ENCODE results near the gene PDE3B. TPM values are rescaled to one million over a fixed set of nuclear protein-coding genes. Genes with fewer than 3 reads are reported as not detected.

The PDE3B gene
- total RNA-seq, 1 donor from 2014 or later: 0.26 TPM

DNA sequence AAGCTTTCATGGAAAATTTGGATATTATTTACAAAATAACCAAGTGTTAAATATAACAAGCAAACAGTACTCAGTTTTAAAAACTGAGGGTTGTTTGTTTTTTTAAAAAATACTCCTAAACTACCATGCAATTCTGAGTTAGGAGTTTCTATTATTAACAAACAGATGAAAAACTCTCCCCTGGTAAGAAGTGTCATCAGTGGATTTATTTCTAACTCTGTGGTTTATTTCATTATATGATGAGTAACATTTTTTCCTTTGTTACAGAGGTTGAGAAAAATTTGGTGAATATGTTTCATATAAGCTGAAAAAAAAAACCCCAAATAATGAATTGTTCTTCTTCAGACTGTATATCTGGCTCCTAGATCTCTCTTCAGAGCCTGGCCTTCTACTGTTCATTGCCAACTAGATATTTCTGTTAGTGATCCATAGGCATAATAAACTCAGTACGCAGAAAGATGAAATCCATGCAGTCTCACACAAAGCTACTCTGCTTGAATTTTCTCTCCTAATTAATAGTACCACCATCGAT is 29.4 kb upstream of the PDE3B start:
- H3K4me3 ChIP-seq (ENCODE audit: low read depth, low read length): no peak overlapping the region
- DNase-seq (ENCODE audit: low read depth): no peak
- FAIRE-seq: no peak
- TF ChIP-seq, protein P1, sequence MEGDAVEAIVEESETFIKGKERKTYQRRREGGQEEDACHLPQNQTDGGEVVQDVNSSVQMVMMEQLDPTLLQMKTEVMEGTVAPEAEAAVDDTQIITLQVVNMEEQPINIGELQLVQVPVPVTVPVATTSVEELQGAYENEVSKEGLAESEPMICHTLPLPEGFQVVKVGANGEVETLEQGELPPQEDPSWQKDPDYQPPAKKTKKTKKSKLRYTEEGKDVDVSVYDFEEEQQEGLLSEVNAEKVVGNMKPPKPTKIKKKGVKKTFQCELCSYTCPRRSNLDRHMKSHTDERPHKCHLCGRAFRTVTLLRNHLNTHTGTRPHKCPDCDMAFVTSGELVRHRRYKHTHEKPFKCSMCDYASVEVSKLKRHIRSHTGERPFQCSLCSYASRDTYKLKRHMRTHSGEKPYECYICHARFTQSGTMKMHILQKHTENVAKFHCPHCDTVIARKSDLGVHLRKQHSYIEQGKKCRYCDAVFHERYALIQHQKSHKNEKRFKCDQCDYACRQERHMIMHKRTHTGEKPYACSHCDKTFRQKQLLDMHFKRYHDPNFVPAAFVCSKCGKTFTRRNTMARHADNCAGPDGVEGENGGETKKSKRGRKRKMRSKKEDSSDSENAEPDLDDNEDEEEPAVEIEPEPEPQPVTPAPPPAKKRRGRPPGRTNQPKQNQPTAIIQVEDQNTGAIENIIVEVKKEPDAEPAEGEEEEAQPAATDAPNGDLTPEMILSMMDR (IDR thresholded peaks at IDR 0.05; ENCODE audit: insufficient read depth, low read length, severe bottlenecking): no peak
- no peaks in the 10 kb centered on the region for H3K36me3 ChIP-seq (ENCODE audit: control insufficient read depth, insufficient read depth, low read length)
- H3K27me3 ChIP-seq (ENCODE audit: control insufficient read depth, insufficient read depth, low read length): no peaks in the 10 kb centered on the region

DNA sequence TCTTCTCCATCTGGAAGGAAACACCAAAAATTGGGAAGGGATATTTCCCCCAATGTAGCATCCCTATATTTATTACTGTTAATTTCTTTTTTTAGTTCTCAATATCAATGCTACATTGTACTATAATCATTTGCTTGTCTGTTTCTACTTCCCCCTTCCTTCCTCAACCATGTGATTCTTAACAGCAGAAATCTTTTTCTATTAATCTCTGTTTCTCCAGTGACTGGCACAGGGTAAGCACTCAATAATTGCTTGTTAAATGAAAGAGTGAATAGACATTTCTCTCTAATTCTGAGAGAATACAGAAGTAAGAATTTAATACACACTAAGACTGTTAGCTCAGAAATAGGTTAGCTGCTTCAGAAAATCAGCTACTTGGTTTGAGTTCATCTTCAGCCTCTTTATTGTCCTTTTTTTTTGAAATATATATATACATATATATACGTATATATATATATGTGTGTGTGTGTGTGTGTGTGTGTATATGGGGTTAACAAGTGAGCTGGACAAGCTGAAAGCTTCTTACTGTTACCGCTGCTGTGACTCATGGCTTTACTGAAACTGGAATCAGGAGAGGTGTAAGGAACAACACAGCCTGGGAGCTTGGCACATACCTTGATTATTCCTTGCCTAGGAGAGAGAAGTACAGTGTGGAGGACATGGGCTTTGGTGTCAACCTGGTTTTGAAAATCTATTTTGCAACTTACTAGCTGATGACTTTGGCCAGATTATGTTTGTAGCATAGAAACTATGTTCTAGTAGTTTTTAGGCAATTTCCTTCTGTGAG is 26.2 kb upstream of the PDE3B start:
- FAIRE-seq (no peak), DNase-seq (ENCODE audit: low read depth) (peak; percentile 55)

DNA sequence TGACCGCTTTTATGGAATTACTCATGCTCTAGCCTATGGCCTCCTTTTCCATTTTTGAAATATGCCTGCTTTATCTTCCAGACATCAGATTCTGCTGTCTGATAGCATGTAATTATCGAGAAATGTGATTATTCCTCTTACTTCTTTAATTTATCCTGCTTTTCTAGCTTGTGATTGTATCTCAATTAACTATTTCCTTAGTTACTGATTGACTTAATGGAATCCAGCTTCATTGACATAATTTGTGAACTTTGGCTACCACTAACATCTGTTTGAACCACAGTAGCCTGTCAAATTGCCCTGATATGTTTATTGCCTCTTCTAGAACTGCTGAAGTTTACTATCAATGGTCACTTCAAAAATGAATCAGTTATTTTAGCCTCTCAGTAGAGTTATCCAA is 25.5 kb upstream of the PDE3B start:
- no peak for DNase-seq (ENCODE audit: low read depth)
- Histone ChIP-seq H3K27me3 (ENCODE audit: control insufficient read depth, insufficient read depth, low read length) (no peaks in the 10 kb centered on the region), H3K36me3 (ENCODE audit: control insufficient read depth, insufficient read depth, low read length) (no peaks in the 10 kb centered on the region), H3K4me3 (ENCODE audit: low read depth, low read length) (no peak overlapping the region)
- TF ChIP-seq, protein P1 (IDR thresholded peaks at IDR 0.05; ENCODE audit: insufficient read depth, low read length, severe bottlenecking): no peak
- no peak for FAIRE-seq

More for the DNA sequence above, 26.2 kb upstream of the PDE3B start:
- H3K4me3 ChIP-seq (ENCODE audit: low read depth, low read length): no peak overlapping the region
- H3K27me3 ChIP-seq (ENCODE audit: control insufficient read depth, insufficient read depth, low read length): no peaks in the 10 kb centered on the region
- H3K36me3 ChIP-seq (ENCODE audit: control insufficient read depth, insufficient read depth, low read length): no peaks in the 10 kb centered on the region
- TF ChIP-seq, protein P1 (IDR thresholded peaks at IDR 0.05; ENCODE audit: insufficient read depth, low read length, severe bottlenecking): no peak

DNA sequence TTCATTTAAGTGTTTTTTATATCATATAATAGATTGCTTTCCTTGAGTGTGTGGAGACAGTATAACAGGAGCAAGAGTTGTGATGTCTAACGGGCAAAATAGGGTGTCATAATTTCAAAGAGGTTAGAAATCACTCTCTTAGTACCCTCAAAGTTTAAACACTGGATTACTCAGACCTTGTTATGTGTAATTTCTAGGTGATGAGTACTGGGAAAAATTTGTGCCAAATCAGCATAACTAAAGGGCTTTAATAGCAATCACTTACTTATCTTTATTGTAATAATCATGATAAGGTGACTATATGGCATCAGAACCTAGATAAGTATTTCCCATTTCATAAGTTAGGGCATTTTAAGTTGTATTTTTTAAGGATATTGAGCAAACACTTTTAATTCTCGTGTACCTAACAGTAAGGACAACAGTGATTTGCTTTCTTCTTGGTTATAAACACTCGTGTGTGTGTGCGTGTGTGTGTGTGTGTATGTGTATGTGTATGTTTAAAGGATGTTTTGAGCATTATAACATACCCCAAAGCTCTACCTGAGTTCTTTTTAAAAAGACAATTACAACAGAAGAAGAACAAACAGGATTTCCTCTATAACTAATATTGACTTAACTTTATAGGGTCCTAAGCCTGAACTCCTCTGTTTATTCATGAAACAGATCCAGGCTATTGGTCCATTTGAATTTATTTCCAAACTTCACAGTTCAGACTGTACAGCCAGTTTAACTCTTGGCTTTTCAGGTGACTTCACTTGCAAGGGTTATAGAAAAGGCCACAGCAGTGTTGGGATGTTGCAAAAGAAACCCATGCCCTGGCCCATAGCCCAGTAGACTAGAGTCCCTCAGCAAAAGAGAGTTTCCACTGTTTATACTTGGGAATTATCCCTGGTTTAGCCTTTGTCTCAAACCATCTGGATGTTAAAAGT is 23.7 kb upstream of the PDE3B start:
- FAIRE-seq: no peak

DNA sequence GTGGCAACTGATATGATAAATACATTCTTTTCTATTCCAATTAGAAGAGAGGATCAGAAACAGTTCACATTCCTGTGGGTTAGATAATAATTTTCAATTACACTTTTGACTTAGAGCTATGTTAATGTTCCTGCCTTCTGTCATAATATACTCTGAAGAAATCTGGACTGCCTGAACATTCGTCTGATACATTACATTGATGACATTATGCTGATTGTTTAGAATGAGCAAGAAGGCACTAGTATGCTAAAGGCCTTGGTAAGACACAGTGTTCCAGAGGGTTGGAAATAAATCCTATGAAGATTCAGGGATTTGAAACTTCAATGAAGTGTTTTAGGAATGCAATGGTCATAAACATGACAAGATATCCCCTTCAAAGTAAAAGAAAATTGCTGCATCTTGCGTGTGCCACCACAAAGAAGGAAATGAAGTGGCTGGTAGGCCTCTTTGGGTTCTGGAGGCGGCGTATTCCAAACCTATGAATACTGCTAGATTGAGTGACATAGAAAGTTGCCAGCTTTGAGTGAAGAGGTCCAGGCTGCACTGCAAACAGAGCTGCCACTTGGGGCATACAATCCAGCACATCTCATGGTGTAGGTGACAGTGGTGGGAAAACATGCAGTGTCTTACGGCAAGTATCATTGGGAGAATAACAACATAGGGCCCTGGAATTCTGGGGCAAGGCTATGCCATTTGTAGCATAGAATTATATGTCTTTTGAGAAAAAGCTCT is 21.2 kb upstream of the PDE3B start:
- no peak for DNase-seq (ENCODE audit: low read depth)

More for the DNA sequence above, 23.7 kb upstream of the PDE3B start:
- no peaks in the 10 kb centered on the region for H3K36me3 ChIP-seq (ENCODE audit: control insufficient read depth, insufficient read depth, low read length)
- peak; percentile 57 for DNase-seq (ENCODE audit: low read depth)
- H3K4me3 ChIP-seq (ENCODE audit: low read depth, low read length): no peak overlapping the region
- no peaks in the 10 kb centered on the region for H3K27me3 ChIP-seq (ENCODE audit: control insufficient read depth, insufficient read depth, low read length)
- TF ChIP-seq, protein P1 (IDR thresholded peaks at IDR 0.05; ENCODE audit: insufficient read depth, low read length, severe bottlenecking): no peak

More for the DNA sequence above, 21.2 kb upstream of the PDE3B start:
- Histone ChIP-seq H3K27me3 (ENCODE audit: control insufficient read depth, insufficient read depth, low read length) (no peaks in the 10 kb centered on the region), H3K4me3 (ENCODE audit: low read depth, low read length) (no peak overlapping the region), H3K36me3 (ENCODE audit: control insufficient read depth, insufficient read depth, low read length) (no peaks in the 10 kb centered on the region)
- TF ChIP-seq, protein P1 (IDR thresholded peaks at IDR 0.05; ENCODE audit: insufficient read depth, low read length, severe bottlenecking): no peak
- FAIRE-seq: no peak
